SH-SY5Y (cell line): Measurements from ENCODE around the gene ATP5F1B.

Experiments
- GATA2 ChIP-seq: IDR thresholded peaks from 2 replicates; pipeline ENCODE4 v1.6.1; 2011; ENCODE audit warnings: mild to moderate bottlenecking, low read depth, low read length
- GATA3 ChIP-seq: IDR thresholded peaks from 2 replicates; pipeline ENCODE4 v1.6.1; 2011; ENCODE audit warnings: low read depth, mild to moderate bottlenecking, low read length, moderate library complexity

DNA sequence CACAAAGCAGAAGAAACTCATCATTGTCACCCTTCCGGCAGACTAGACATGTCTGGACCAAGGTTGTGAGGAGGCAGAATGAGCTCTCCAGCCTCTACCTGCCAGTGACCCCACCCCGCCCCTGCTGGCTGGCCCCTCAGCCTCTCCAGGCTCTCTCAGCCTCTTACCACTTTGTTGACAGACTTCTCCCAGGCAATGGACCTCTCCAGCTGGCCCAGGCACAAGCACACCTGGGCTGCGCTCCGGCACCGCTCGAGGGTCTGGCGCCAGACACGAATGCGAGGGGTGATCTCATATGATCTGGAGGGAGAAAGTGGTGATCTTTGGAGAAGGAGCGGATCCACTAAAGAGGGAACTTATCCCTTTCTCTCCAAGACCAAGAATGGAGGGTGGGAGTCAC, 46.0 kb downstream of the ATP5F1B start:
- TF ChIP-seq GATA3 (no peak), GATA2 (no peak)
